HG03342 (cell line): ENCODE results near the gene CHAD.
A peak's percentile ranks its signal among the peaks of the same experiment; 100 is the strongest.
"Not testable (repeated sequence)": the region's sequence is repeated elsewhere in the genome, so short reads cannot be mapped to it uniquely, and the experiment has no call there.

Source experiments
- ATAC-seq: cut with Tn5 transposase; IDR thresholded peaks from one replicate; pipeline ENCODE4 v1.9.1; 2021; ENCODE audit warnings: mild to moderate bottlenecking, moderate library complexity; ENCODE audit not compliant: unreplicated experiment

Gene CHAD

DNA sequence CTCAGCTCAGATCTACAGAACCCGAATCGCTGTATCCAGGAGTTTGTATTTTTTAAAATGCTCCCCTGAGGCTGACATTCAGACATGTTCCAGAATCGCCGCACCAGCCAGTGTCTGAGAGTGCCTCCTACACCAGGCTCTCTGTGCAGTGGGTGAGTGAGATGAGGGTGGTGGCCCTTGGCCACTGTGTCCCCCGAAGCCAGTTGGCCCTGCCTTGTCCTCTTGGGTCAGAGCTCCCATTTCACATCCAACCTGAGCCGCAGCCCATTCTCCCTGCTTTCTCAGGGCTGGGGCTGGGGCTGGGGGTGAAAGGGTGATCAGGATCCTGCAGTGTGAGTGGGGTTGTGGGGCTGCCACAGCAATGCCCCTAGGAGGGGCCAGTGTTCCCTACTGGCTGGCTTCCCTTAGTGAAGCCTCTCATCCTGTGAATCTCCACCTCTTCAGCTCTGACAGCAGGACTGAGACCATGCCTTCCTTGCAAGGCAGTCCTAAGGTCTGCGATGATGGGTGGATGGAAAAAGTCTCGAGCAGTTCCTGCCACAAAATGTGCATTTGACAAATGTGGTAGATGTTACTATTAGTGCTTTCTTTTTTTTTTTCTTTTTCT is 26.6 kb upstream of the CHAD start:
- no peak for ATAC-seq

DNA sequence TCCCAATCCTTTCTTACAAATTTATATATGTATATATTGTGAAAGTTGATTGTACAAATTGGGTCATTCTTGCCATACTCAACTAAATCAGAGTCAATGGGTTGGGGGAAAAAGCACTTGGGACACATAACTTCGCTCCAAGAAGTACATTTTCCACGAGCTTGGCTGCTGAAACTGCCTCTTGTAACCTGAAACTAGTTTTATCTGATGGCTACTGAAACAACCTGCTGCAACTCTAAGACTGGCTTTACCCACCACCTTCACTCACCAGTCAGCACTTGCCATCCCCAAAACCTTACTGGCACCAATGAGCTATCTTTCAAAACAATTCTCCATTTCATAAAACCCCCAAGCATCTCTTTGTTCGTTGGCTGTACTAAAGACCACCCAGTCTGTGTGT is 25.1 kb upstream of the CHAD start:
- ATAC-seq, result no peak

DNA sequence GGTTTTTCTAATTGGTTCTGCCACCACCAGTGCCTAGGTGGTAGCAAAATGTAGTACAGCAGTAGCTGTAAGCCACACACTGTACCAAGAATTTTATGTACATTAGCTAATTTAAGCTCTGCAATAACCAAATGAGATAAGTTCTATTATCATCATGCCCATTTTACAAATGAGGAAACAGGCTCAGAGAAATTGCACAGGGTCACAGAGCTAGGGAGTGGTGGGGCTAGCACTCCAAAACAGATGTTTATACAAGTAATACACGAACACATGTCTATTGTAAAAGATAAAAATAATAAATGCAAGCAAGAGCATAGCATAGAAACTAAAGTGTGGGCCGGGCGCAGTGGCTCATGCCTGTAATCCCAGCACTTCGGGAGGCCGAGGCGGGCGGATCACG is 23.5 kb upstream of the CHAD start:
- no peak for ATAC-seq

DNA sequence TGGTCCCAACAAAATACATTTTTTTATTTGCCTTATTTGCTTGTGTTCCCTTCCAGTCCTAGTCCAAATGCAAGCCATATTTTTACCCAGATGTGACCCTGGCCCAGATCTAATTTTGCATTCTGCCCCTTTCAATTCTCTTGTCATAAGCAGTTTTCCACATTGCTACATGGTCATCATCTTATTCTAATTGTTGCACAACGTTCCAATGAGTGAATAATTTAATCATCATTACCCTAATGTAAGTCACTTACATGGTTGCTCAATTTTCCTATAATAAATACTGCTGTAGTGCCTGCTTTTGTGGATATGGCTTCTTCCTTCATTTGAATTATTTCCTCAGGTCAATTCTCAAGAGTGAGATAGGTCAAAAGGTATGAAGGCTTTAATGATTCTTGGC is 22.8 kb upstream of the CHAD start:
- ATAC-seq, result no peak

DNA sequence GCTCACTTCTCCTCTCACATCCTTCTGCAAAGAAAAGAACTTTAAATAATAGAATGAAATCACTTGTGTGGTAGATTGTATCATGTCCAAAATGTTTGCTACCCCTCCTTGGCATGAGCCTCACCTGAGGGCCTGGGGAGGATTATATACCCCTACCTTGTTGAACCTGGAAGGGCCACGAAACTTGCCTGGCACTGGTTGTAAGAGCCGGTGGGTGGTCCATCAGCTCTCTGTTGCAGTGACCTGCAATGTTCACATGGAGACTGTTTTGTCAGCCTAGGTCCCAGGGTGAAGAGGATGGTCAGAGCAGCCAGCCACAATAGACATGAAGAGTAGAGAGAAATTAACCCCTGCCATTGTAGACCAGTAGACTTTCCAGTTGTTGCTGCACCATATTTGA is 20.2 kb upstream of the CHAD start:
- ATAC-seq, result no peak

DNA sequence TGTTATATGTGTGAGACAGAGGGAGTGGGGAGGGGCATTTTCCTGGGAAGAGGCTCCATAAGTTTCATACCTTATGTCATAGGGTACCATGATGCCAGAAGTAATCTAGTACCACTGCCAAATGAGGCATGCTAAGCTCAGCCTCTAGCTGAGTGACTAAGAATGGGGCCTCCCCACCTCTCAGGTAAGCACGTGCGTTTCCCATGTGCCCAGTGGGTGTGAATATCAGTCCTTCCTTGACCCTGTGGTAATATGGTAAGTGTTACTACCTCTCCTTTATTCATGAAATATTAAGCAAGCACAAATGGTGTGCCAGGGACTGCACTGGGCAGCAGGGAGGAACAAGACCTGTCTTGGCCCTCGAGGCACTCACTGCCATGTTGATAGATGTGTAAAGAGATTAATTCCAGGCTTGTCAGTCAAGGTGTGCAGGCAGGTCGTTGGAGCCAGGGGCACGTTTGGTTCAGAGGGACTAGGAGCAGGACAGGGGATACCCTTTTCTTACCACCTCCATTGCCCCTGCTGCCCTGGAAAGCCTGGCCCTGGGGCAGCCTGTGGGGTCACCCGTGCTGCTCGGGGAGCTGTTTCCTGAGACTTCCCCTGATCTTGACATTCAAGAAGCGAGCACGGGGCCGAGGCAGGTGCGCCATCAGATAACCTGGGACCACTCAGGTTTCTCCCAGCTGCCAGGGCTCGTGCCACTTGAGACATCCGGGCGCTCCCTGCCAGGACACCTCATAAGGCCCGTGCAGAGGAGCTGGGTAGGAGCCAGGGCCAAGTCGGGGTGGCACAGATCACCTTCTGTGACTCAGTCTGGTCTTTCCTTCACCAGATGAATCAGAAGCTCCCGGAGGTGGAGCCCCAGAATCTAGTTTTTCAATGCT is 18.8 kb upstream of the CHAD start:
- no peak for ATAC-seq

DNA sequence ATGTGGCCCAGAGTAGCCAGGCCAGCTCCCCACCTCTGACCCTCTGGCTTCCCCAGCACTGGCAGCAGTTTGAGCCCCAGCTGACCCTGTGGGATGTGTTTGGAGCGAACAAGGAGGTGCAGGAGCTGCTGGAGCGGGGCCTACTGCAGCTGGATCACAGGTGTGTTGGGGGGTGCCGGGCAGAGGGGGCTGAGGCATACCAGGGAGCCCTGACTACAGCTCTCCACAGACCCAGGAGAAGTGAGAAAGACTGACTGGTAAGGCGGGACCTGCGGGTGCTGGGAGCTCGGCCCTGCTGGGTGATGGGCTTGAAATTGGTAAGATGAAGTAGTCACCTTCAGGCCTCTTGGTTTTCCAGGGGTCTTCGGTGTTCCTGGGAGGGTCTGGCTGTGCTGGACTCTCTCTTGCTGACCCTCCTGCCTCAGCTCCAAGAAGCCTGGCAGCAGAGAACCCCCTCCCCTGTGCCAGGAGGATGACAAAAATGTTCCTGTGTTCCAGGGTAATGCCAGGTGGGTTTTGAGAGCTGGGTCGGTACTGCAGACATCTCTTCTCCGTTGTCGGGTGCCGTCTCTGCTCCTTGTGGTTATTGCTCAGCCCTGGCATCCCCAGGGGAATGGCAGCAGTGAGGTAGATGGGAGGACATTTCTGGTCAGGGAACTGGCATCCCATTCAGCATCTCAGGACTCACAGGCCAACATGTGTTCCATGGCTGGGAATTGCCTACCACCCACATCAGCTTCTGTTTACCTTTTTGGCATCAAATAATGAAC is 15.9 kb upstream of the CHAD start:
- ATAC-seq, result no peak

DNA sequence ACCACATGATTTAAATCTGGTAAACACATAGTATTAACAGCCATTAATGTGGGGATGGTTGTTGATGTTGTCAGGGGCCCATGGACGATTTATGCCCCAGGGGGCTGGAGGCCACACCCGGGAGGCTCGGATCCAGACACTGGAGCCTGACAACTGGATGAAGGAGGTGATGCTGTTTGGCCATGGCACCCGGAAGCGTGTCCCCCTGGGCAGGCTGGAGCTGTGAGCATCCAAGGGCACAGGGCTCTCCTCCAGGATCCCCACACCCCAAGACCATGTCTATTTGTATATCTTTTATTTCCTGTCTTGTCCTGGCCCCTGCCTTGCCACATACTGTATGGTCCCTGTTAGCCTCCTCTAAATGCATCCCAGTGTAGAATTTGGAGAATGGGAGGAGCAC is 14.6 kb upstream of the CHAD start:
- ATAC-seq, result no peak

DNA sequence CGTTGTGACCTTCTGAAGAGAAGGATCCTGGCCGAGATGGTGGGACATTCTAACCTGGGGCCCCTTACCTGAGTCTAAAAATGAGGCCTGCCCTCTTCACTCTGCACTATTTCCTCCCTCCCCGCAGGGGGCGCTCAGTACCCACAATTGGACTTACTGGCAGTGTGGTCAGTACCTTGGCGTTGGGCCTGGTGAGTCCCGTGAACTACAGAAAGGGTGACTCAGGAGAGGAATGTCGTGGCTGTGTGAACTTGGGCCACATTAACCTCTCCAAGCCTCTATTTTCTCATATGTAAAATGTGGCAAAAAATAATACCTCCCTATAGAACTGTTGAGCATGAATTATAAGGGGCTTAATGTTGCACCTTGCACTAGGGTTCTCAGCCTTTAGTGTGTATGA is 13.8 kb upstream of the CHAD start:
- no peak for ATAC-seq

DNA sequence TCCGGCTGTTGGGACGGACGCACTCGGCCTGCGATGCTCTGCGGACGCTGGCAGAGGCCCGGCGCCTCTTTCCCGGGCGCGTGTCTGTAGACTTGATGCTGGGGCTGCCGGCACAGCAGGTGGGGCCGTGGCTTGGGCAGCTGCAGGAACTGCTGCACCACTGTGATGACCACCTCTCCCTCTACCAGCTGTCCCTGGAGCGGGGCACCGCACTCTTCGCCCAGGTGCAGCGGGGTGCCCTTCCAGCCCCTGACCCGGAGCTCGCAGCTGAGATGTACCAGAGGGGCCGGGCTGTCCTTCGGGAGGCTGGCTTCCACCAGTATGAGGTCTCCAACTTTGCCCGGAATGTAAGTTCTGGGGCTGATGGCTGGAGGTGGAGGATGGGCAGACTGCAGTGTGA is 13.4 kb upstream of the CHAD start:
- ATAC-seq, result no peak

DNA sequence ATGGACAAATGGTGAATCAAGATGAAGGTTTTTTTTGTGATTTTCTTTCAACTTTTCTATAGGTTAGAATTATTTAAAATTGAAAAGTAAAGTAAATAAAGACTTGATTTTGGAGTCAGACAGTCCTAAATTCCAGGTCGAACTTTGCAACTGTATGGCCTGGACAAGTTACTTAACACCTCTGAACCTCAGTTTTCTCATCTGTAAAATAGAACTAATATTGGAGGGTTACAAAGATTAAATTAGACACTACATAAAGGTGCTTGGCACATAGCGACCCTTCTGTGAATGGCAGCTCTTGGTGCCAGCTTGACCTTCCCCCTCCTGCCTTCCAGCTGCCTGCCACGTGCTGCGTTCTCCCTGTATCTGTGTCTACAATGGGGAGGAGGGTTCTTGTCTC is 13.0 kb upstream of the CHAD start:
- ATAC-seq, result no peak

DNA sequence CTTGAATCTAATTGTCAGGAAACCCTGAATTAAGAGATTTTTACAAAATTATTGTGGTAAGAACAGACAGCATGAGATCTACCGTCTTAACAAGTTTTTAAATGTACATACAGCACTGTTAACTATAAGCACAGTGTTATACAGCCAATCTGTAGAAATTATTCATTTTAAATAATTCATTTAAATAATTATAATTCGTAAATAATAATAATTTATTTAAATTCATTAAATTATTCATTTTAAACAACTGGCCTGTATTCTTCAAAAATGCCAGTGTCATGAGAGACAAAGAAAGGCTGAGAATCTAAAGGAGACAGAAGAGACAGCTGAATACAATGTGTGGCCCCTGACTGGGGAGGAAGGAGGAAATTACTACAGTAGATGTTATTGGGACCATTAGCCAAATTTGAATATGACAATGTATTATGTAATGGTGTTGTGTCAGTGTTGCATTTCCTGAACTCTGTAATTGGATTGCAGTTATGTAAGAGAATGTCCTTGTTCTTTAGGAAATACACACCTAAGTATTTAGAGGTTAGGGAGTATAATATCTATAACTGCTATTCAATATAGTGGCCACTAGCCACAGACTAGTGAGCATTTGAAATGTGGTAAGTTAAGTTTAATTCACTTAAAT is 12.3 kb upstream of the CHAD start:
- ATAC-seq, result no peak

DNA sequence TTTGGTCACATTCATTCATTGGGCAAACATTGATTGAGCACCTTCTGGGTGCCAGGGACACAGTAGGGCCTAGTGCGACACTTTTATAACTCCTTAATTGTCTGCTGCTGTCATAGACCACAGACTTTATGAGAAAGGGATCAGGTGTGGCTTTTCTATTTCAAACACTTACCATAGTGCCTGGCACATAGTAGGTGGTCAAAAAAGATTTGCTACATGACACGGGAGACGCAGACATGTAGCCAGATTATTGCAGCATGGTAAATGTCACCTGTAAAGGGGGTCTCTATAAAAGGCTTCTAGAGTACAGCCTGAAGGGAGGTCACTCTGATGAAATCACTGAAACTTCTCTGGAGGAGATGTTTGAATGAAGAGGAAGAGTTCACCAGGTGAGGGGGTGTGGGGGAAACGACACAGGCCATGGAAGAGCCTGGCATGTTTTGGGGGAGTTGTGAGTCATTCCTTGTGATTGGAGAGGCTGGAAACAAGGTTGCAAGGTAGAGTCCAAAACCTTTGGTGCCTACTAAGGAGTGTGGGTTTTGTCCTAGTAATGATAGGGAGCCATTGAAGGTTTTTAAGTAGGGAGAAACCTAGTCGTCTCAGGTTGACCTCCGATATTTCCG is 11.6 kb upstream of the CHAD start:
- no peak for ATAC-seq

DNA sequence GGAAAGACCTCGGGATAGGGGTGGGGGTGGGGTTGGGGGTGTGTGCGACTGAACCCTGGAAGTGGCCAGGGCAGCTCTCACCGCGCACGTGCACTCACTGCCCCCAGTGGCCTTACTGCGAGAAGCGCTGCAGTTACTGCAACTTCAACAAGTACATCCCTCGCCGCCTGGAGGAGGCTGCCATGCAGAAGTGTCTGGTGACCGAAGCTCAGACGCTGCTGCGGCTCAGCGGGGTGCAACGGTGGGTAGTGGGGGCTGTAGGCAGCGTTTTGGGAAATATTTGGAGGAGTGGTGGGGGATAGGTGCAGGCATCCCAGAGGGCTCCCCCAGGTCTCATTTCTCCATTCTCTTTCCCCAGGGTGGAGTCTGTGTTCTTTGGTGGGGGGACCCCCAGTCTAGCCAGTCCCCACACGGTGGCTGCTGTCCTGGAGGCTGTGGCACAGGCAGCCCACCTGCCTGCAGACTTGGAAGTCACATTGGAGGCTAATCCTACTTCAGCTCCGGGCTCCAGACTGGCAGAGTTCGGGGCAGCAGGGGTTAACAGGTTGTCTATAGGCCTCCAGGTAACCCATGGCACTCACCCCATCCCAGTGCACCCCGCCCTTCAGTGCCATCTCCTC is 11.0 kb upstream of the CHAD start:
- ATAC-seq, result no peak

DNA sequence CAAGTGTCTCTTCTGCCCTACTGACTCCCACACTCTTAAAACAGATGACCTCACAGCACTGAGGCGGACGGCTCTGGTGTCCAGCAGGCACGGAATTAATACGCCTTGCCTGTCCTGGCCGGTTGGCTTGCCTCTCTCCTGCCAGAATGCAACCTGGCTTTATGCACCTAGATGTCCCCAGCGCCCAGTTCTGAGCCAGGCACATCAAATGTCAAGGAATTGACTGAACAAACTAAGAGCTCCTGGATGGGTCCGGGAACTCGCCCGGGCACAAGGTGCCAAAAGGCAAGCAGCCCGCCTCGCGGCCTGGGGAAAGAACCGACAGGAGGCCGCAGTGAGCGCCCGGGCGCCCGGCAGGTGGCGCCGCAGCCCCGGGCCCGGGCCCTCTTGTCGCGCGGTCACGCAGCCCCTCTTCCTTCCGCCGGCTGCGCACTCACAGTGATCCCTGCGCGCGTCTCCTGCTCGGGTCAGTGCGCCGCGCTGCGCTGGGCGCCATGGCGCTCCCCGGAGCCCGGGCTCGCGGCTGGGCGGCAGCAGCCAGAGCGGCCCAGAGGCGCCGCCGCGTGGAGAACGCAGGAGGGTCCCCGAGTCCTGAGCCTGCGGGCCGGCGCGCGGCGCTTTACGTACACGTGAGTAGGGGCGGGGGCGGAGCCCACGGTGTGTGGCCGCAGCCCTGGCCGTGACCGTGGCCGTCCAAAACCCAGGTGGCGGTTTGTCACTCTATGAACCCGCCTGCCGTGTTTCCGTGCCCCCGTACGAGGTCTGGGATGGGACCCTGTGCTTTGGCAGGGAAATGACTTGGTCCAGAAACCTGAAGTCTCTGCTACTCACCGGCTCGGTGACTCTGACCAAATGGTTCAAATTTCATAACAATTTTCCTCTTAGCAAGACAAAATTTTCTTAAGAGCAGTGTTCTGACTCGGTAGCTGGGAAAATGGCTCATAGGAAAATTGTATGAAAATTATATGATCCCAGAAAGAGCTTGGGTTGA is 10.0 kb upstream of the CHAD start, which contains the start of gene RSAD1:
RSAD1 (plus strand) TSS at position 470 of the 991 bp plus-strand sequence; CDS start at position 495, 25 bp downstream.
- peak; percentile 86 for ATAC-seq

DNA sequence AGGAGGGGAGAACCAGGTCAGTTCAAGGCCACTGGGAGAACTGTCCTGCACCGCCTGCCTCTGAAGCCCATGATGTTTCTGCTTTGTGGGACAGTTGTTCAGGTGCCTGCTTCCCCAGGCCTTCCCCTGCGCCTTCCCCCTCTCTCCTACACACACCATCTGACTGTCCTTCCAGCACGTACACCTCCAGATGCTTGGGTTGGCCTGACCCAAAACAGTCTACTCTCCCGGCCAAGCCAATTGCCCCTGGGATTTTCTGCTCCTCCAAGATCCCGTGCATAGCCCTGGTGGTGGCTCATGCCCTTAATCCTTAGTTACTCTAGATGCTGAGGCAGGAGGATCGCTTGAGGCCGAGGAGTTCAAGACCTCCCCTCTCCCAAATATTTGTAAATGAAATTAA is 9.3 kb upstream of the CHAD start:
- ATAC-seq, result no peak

DNA sequence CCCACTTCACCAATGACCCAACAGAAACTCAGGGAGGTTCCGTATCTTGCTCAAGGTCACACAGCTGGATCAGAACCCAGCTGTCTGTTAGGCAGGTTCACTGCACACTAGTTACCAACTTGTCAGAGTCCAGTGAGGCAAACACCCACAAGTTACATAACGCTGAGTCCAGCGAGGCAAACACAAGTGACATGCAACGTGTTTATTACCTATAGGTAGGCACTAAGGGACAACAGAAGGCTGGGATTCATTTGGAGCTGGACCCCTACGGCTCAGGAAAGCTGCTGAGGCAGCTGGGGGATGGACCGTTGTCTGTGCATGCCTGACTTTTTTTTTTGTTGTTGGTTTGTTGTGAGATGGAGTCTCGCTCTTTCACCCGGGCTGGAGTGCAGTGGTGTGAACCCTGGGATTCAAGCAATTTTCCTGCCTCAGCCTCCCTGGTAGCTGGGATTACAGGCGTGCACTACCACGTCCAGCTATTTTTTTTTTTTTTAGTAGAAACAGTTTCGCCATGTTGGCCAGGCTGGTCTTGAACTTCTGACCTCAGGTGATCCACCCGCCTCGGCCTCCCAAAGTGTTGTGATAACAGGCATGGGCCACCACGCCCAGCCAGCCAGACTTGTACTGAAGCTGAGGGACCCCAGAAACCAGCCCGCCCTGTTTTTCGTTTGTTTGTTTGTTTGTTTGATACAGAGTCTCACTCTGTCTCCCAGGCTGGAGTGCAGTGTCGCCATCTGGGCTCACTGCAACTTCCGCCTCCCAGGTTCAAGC is 8.1 kb upstream of the CHAD start:
- no peak for ATAC-seq

DNA sequence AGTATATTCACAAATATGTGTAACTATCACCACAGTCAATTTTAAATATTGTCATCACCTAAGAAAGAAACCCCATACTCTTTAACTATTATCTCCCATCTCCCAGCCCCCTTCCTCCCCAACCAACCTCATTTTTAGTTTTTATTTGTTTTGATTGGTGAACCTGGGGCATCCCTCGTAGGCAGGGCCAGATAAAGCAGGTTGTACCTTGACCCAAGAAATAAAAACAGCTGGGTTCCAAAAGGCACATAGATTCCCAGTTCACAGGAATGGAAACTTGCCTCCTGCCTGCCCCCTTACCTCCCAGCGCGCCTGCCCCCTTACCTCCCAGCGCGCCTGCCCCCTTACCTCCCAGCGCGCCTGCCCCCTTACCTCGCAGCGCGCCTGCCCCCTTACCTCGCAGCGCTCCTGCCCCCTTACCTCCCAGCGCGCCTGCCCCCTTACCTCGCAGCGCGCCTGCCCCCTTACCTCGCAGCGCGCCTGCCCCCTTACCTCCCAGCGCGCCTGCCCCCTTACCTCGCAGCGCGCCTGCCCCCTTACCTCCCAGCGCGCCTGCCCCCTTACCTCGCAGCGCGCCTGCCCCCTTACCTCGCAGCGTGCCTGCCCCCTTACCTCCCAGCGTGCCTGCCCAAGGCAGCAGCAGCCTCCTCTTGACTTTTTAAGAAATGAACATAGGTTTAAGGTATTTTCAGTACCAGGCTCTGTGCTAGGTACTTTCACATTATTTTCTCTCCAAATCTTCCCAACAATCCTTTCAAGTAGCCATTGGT is 7.3 kb upstream of the CHAD start:
- ATAC-seq, result not testable (repeated sequence)
